Suppressor macrophage treated with lipopolysaccharide for 4 hours (primary cell): ENCODE results near the gene KLRC1.
A peak's percentile ranks its signal among the peaks of the same experiment; 100 is the strongest.
"Not testable (repeated sequence)": the region's sequence is repeated elsewhere in the genome, so short reads cannot be mapped to it uniquely, and the experiment has no call there.

Experiments used
- DNase-seq: peaks from one replicate; pipeline ENCODE4 v3.0.0-alpha.2; 2020

KLRC1 gene

GRCh38 chr12:10409392-10409791, 43.8 kb downstream of the KLRC1 start, which contains the start of gene KLRC4:
Gene KLRC4 (minus strand): TSS chr12:10409757. CDS start chr12:10409575, 182 bp downstream.
- peak; percentile 50 for DNase-seq

- no peak for DNase-seq
Observed at GRCh38 chr12:10408842-10409241, 44.3 kb downstream of the KLRC1 start.

- peak; percentile 63 for DNase-seq
Observed at GRCh38 chr12:10406725-10407124, 46.5 kb downstream of the KLRC1 start.

GRCh38 chr12:10405294-10405693, 47.9 kb downstream of the KLRC1 start:
- DNase-seq = no peak

GRCh38 chr12:10404798-10405197, 48.4 kb downstream of the KLRC1 start:
- DNase-seq = no peak

GRCh38 chr12:10400829-10401228, 52.3 kb downstream of the KLRC1 start:
- DNase-seq = peak; percentile 8

- no peak for DNase-seq
Observed at GRCh38 chr12:10398168-10398567, 55.0 kb downstream of the KLRC1 start.

GRCh38 chr12:10397296-10397695, 55.9 kb downstream of the KLRC1 start:
- DNase-seq = no peak

GRCh38 chr12:10396176-10396575, 57.0 kb downstream of the KLRC1 start:
- DNase-seq = not testable (repeated sequence)
